A549 (cell line): Measurements from ENCODE around the gene ATP5F1D. TPM values are rescaled to one million over a fixed set of nuclear protein-coding genes. Genes with fewer than 3 reads are reported as not detected.
A peak's percentile ranks its signal among the peaks of the same experiment; 100 is the strongest.

Experiments
- ATAC-seq, 2 experiments: fragments of 200-7000 bp in 1 of 2; fragments of >200 bp in 1 of 2; cut with Nextera tagmentation in 1 of 2; cut with Tn5 transposase in 1 of 2; 3 replicates each; pipeline versions ENCODE4 v1.8.0 to v1.9.1; 2018 to 2020; ENCODE audit warnings: mild to moderate bottlenecking in 1 of 2, moderate library complexity in 1 of 2
- CTCF ChIA-PET: fragments of 300-600 bp; sonication (Branson Sonifier 250); formaldehyde crosslinking; extraction: SDS; loops from one replicate; lab custom pipeline; 2021; ENCODE audit warnings: antibody characterized with exemption, inconsistent platforms; lab: Yijun Ruan, JAX
- POLR2A ChIA-PET: fragments of 350-600 bp; formaldehyde crosslinking; extraction: SDS; loops from one replicate; lab custom pipeline; 2021; ENCODE audit warnings: antibody characterized with exemption, inconsistent platforms; lab: Yijun Ruan, JAX
- DNase-seq, 2 experiments: peaks; one replicate each; pipeline versions ENCODE4 v3.0.0 to v3.0.0-alpha.2; 2011 to 2016; ENCODE audit warnings: low read depth in 1 of 2, low spot score in 1 of 2
- FAIRE-seq: peaks from 2 replicates; lab custom pipeline; 2011; peaks lifted over from hg19 to GRCh38; lab: Jason Lieb, UNC
- H3K27ac ChIP-seq, 2 experiments: fragments of >200 bp; sonication (Bioruptor Twin); formaldehyde crosslinking; 3 replicates each; pipeline ENCODE4 v1.5.1; 2016 to 2017
- H3K4me1 ChIP-seq: fragments of >200 bp; sonication (Bioruptor Twin); formaldehyde crosslinking; 3 replicates; pipeline ENCODE4 v1.6.1; 2016
- H3K4me2 ChIP-seq: fragments of >200 bp; sonication (Bioruptor Twin); formaldehyde crosslinking; 3 replicates; pipeline ENCODE4 v1.6.1; 2016
- H3K4me3 ChIP-seq: fragments of >200 bp; sonication (Bioruptor Twin); formaldehyde crosslinking; 3 replicates; pipeline ENCODE4 v1.5.1; 2016
- H3K9me3 ChIP-seq: fragments of >200 bp; sonication (Bioruptor Twin); formaldehyde crosslinking; 3 replicates; pipeline ENCODE4 v1.6.1; 2016
- BHLHE40 ChIP-seq: IDR thresholded peaks from 2 replicates; pipeline ENCODE4 v1.6.1; 2012; ENCODE audit warnings: low read depth, low read length, inconsistent platforms
- CBX2 ChIP-seq: fragments of 200-600 bp; sonication (generic); IDR thresholded peaks from 2 replicates; pipeline ENCODE4 v1.6.1; 2016; ENCODE audit warnings: low read depth, mild to moderate bottlenecking, borderline replicate concordance
- EP300 ChIP-seq, 2 experiments: fragments of >200 bp; sonication (Bioruptor Twin); formaldehyde crosslinking; IDR thresholded peaks; 2 replicates in 1 of 2; 3 replicates in 1 of 2; pipeline ENCODE4 v1.6.1; 2016 to 2017
- FOSB ChIP-seq: fragments of 250-450 bp; sonication (Bioruptor Pico); IDR thresholded peaks from 2 replicates; pipeline ENCODE4 v1.5.0; 2020; ENCODE audit warnings: mild to moderate bottlenecking, moderate library complexity
- HDAC2 ChIP-seq: fragments of 200-600 bp; sonication (generic); IDR thresholded peaks from 2 replicates; pipeline ENCODE4 v1.6.1; 2016
- MYC ChIP-seq: IDR thresholded peaks from 2 replicates; pipeline ENCODE4 v1.6.1; 2012; ENCODE audit warnings: mild to moderate bottlenecking, inconsistent platforms, low read length, improper control_type of control experiment, borderline replicate concordance
- NFE2L2 ChIP-seq: fragments of 150-350 bp; conservative IDR thresholded peaks from 2 replicates; pipeline ENCODE4 v1.6.1; 2014; ENCODE audit warnings: low read length
- NPAS2 ChIP-seq: fragments of 250-450 bp; sonication (Bioruptor Pico); IDR thresholded peaks from 2 replicates; pipeline ENCODE4 v1.8.0; 2022; ENCODE audit warnings: mild to moderate bottlenecking, moderate library complexity, borderline replicate concordance
- POLR2A ChIP-seq: IDR thresholded peaks from 2 replicates; pipeline ENCODE4 v1.6.1; 2012; ENCODE audit warnings: mild to moderate bottlenecking, low read length
- SMC3 ChIP-seq: fragments of >200 bp; sonication (Bioruptor Twin); formaldehyde crosslinking; IDR thresholded peaks from 3 replicates; pipeline ENCODE4 v1.6.1; 2018; ENCODE audit warnings: inconsistent platforms
- SREBF2 ChIP-seq: fragments of 450-650 bp; IDR thresholded peaks from 2 replicates; pipeline ENCODE4 v1.6.1; 2014; ENCODE audit warnings: mild to moderate bottlenecking, moderate library complexity
- TP53 ChIP-seq: fragments of 250-450 bp; sonication (Bioruptor Pico); IDR thresholded peaks from 2 replicates; pipeline ENCODE4 v1.5.0; 2021; ENCODE audit warnings: mild to moderate bottlenecking, moderate library complexity
- ZC3H11A ChIP-seq: fragments of 450-650 bp; IDR thresholded peaks from 2 replicates; pipeline ENCODE4 v1.6.1; 2014; ENCODE audit warnings: antibody characterized with exemption, mild to moderate bottlenecking
- ZNF302 ChIP-seq: fragments of 250-450 bp; sonication (Bioruptor Pico); IDR thresholded peaks from 2 replicates; pipeline ENCODE4 v1.9.0; 2021; ENCODE audit warnings: inconsistent platforms, mild to moderate bottlenecking, moderate library complexity
- ZSCAN20 ChIP-seq: fragments of 250-450 bp; sonication (Bioruptor Pico); IDR thresholded peaks from 2 replicates; pipeline ENCODE4 v1.8.0; 2022; ENCODE audit warnings: mild to moderate bottlenecking, moderate library complexity
- WGBS: methylation state at CpG from one replicate; pipeline ENCODE4 v1.1.6; 2017; ENCODE audit errors: missing lambda C conversion rate; 5-methylcytosine and 5-hydroxymethylcytosine counted together
- polyA plus RNA-seq, 4 experiments: library from polyadenylated mRNA; depleted of rRNA in 3 of 4; stranded (reverse); fragments of >200 nt; fragmentation: RNase III in 1 of 4; extraction: RNeasy Plus Mini Kit Qiagen cat#74134 plus additional on column Dnase treatment in 1 of 4; gene quantifications; 2 replicates in 3 of 4; 3 replicates in 1 of 4; pipeline ENCODE4 v1.2.3, GENCODE V29; 2011 to 2017
- TF ChIP-seq, protein P1 (sequence below): IDR thresholded peaks from 2 replicates; pipeline ENCODE4 v1.6.1; 2012
- TF ChIP-seq, protein P2 (sequence below): fragments of 250-450 bp; sonication (Bioruptor Pico); IDR thresholded peaks from 2 replicates; pipeline ENCODE4 v1.5.0; 2021; ENCODE audit warnings: mild to moderate bottlenecking, moderate library complexity, borderline replicate concordance

The ATP5F1D gene
- polyA plus RNA-seq, 2 of the 4 experiments (the other 2 are of a cell fraction): 28.7 to 96.9 TPM

DNA sequence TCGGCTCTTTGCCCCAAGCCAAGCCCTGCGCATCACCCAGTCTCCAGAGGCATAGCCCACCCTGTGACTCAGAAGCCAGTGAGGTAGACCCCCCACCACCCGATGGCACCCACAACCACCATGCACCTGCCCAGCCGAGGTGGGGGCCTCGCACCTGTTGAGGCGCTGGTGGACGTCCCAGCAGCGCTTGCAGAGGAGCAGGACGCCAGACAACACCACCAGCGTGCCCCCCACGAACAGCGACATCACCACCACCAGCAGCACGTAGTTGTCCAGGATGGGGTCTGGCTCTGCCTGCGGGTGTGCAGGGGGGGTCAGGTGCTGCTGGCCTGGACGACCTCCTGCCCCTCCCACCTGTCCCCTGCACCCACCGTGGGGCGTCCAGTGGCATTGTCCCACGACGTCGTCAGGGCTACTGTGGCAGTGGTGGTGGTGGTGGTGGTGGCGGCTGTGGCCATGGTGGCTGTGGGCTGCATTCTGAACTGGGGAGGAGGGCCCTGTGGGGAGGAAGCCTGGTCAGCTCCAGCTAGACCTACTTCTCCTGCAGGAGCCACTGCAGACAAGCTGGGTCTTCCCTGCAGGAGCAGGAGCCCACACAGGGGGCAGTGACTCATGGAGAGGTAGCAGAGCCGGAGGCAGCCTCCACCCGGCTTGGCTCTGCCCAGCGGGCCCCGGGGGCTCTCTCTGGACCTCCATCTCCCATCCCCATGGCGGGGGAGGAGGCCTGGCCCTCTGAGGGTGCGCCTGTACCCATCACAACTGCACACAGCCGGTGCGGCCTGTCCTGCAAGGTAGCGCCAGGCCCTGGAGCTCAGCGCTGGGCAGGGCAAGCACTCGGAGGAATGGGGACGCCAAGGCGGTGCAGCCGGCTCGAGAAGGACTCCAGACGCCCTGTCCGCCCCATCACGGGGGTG is 5.7 kb upstream of the ATP5F1D start:
- ATAC-seq: peak in 1 of 2 experiments; percentile 25; a peak in 3 of 6 replicates
- FAIRE-seq: no peak

DNA sequence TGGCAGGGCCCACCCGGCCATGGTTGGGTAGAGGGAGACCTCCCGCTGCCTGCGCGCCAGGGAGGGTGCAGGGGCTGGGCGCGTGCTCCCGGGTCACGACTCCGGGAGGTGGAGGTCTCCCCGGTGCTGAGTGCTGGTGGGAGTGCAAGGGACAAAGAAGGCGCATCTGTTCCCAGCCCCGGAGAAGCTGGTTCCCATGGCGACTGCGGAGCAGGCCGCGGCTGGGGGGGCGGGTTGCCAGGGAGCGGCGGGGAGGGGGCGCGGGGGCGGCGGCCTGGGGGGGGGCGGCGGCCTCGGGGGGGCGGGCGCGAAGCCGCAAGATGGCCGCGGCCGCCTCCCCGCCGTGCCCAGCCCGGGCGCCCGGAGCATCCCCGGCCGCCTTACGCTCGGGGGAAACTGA is 5.0 kb upstream of the ATP5F1D start:
- Histone ChIP-seq H3K4me1 (peaks cover 36% of the 10 kb centered on the region), H3K4me2 (peak overlapping the region; percentile 95), H3K4me3 (peak overlapping the region; percentile 63), H3K27ac (peak overlapping the region; percentile 78 to 97), H3K9me3 (no peaks in the 10 kb centered on the region)
- DNase-seq: no peak
- no peak for ATAC-seq
- TF ChIP-seq TP53: no peak
- no peak for TF ChIP-seq BHLHE40
- no peak for TF ChIP-seq NPAS2 (CRISPR knock-in tag)
- no peak for TF ChIP-seq ZSCAN20 (CRISPR knock-in tag)
- TF ChIP-seq SREBF2: no peak
- TF ChIP-seq FOSB (CRISPR knock-in tag): no peak
- TF ChIP-seq, protein P1, sequence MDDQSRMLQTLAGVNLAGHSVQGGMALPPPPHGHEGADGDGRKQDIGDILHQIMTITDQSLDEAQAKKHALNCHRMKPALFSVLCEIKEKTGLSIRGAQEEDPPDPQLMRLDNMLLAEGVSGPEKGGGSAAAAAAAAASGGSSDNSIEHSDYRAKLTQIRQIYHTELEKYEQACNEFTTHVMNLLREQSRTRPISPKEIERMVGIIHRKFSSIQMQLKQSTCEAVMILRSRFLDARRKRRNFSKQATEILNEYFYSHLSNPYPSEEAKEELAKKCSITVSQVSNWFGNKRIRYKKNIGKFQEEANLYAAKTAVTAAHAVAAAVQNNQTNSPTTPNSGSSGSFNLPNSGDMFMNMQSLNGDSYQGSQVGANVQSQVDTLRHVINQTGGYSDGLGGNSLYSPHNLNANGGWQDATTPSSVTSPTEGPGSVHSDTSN: no peak
- TF ChIP-seq POLR2A: no peak
- no peak for TF ChIP-seq ZC3H11A
- TF ChIP-seq SMC3: no peak
- no peak for TF ChIP-seq MYC
- TF ChIP-seq, protein P2, sequence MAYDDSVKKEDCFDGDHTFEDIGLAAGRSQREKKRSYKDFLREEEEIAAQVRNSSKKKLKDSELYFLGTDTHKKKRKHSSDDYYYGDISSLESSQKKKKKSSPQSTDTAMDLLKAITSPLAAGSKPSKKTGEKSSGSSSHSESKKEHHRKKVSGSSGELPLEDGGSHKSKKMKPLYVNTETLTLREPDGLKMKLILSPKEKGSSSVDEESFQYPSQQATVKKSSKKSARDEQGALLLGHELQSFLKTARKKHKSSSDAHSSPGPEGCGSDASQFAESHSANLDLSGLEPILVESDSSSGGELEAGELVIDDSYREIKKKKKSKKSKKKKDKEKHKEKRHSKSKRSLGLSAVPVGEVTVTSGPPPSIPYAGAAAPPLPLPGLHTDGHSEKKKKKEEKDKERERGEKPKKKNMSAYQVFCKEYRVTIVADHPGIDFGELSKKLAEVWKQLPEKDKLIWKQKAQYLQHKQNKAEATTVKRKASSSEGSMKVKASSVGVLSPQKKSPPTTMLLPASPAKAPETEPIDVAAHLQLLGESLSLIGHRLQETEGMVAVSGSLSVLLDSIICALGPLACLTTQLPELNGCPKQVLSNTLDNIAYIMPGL: no peak
- TF ChIP-seq ZNF302 (CRISPR knock-in tag): no peak
- FAIRE-seq: no peak
- 16% methylated on average over 5 of the region's 42 CpGs for WGBS
- ChIA-PET CTCF (interaction anchor here (1.0 to 1.3 kb wide), 3 partner anchors 14 to 30 kb away, joined by 3 to 7 read pairs (median 3); no protein-coding TSS in a partner anchor), POLR2A (no interaction called here)

More for the DNA sequence above, 5.7 kb upstream of the ATP5F1D start:
- TF ChIP-seq NFE2L2: no peak
- TF ChIP-seq EP300 (IDR thresholded peaks at IDR 0.05): no peak
- Histone ChIP-seq H3K4me3 (peak overlapping the region; percentile 63; the same call in 2 of the 3 replicates), H3K27ac (peak overlapping the region in 1 of 2 experiments; percentile 97; a peak in 3 of 6 replicates), H3K4me1 (peaks cover 32% of the 10 kb centered on the region), H3K9me3 (no peaks in the 10 kb centered on the region), H3K4me2 (peak overlapping the region; percentile 95)
- ChIA-PET CTCF (interaction anchor here (0.9 to 4.2 kb wide), 5 partner anchors 13 to 122 kb away, joined by 3 to 26 read pairs (median 4); no protein-coding TSS in a partner anchor), POLR2A (no interaction called here)
- 90% methylated on average over 18 of the region's 39 CpGs for WGBS
- no peak for DNase-seq

DNA sequence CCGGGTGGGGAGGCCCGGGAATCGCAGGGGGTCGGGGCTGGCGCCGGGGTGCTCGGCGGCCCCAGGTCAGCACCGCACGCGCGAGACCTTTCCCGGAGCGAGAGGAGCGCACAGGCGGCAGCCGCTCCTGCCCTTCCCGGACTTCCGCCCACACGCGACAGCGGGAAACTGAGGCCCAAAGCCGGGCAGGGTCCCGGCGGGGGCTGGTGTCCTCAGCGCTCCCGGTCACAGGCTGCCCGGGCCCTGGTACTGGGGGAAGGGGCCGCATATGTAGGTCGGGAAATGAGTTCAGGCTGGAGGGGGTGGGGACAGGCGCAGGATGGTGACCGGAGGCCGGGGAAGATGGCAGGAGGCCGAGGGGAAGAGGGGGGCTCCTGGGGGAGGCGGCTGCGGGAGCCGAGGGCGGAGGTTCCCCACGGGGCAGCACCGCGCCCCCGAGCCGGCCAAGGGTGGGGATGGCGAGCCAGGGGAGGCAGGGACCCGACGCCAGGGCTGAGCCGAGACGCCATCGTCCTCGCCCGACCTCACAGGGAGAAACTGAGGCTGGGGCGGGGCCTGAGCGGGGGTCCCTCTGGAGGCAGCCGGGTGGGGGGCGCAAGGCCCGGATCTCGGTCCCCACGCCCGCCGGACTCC is 4.4 kb upstream of the ATP5F1D start:
- Histone ChIP-seq H3K4me2 (peak overlapping the region; percentile 95), H3K4me3 (peak overlapping the region; percentile 63), H3K9me3 (no peaks in the 10 kb centered on the region), H3K27ac (peak overlapping the region; percentile 78 to 97), H3K4me1 (peaks cover 30% of the 10 kb centered on the region)
- DNase-seq (no peak), ATAC-seq (no peak), FAIRE-seq (no peak)
- ChIA-PET CTCF (interaction anchor here (1.3 kb wide), 1 partner anchor 15 kb away, joined by 7 read pairs; no protein-coding TSS in a partner anchor), POLR2A (no interaction called here)
- no CpG with 5 or more reads among the region's 60 CpGs for WGBS
- TF ChIP-seq, protein P1: no peak
- TF ChIP-seq CBX2 (no peak), HDAC2 (no peak)
